ENCODE data around the gene EXOSC9.

The EXOSC9 gene

DNA sequence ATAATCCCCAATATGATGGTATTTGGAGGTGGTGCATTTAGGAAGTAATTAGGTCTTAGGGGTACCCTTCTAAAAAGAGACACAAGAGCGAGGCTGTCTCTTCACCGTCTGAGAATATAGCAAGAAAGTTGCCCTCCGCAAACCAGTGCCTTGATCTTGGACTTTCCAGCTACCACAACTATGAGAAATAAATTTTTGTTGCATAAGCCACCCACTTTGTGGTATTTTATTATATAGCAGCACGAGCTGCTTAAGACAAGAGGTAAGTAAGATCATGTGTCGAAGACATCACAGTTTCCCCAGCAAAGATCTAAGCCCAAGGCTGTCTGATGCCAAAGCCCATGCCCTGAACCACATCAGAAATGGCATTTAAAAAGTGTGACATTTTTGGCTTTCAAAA lies 9.6 kb upstream of the EXOSC9 start:
- no peaks in the 10 kb centered on the region for H3K9me3 ChIP-seq
- no peaks in the 10 kb centered on the region for H3K36me3 ChIP-seq
- peaks cover 41% of the 10 kb centered on the region for H3K27me3 ChIP-seq
- TF ChIP-seq, protein P1, sequence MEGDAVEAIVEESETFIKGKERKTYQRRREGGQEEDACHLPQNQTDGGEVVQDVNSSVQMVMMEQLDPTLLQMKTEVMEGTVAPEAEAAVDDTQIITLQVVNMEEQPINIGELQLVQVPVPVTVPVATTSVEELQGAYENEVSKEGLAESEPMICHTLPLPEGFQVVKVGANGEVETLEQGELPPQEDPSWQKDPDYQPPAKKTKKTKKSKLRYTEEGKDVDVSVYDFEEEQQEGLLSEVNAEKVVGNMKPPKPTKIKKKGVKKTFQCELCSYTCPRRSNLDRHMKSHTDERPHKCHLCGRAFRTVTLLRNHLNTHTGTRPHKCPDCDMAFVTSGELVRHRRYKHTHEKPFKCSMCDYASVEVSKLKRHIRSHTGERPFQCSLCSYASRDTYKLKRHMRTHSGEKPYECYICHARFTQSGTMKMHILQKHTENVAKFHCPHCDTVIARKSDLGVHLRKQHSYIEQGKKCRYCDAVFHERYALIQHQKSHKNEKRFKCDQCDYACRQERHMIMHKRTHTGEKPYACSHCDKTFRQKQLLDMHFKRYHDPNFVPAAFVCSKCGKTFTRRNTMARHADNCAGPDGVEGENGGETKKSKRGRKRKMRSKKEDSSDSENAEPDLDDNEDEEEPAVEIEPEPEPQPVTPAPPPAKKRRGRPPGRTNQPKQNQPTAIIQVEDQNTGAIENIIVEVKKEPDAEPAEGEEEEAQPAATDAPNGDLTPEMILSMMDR (IDR thresholded peaks at IDR 0.05; ENCODE audit: low read depth, low read length) = no peak
- H3K4me3 ChIP-seq (ENCODE audit: low read depth, low read length) = no peak overlapping the region
- no peaks in the 10 kb centered on the region for H3K4me1 ChIP-seq
- no peak for DNase-seq

DNA sequence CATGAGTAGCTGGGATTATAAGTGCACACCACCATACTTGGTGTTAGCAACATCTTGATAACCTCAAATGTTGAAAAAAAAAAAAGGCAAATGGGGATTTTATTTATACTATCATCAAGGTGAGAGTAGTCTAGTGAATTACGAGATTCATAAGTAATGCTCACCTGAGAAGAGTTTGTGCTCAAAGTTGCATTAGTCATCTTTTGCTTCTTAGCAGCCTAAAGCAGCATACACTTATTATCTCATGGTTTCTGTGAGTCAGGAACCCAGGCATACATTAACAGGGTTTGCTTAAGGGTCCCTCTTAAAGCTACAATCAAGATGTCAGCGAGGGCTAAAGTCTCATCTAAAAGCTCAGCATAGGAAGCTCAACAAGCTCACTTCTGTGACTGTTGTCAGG lies 8.2 kb upstream of the EXOSC9 start:
- no peak for DNase-seq
- TF ChIP-seq, protein P1 (IDR thresholded peaks at IDR 0.05; ENCODE audit: low read depth, low read length) = no peak
- H3K4me1 ChIP-seq = no peaks in the 10 kb centered on the region
- H3K27me3 ChIP-seq = peaks cover 39% of the 10 kb centered on the region
- H3K36me3 ChIP-seq = no peaks in the 10 kb centered on the region
- no peaks in the 10 kb centered on the region for H3K9me3 ChIP-seq
- no peak overlapping the region for H3K4me3 ChIP-seq (ENCODE audit: low read depth, low read length)

DNA sequence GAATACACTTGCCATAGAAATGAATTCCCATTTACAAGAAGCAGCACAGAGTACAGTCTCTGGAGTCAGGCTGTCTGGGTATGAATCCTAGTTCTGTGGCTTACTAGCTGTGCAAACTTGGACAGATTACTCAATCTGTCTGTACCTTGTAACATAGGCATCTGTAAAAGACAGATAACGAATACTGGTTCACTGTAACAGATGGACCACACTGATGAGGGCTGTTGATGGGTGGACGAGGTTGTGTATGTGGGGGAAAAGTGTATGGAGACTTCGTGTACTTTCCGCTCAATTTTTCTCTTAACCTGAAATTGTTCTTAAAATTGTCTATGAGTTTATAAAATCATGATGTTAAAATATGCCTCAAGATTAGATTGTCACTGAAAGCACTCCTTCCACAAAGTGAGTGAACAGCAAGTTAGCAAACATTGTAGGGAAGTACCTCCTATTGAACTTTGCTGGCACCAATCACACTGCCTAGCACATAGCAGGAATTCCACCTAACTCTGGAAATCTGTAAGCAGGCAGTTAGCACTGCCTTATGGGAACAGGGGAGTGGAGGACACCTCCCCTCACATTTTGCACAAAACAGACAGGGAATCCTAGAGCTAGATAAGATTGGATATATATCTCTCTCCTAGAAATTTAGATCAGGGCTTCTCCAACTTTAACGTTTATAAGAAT lies 6.5 kb upstream of the EXOSC9 start:
- Histone ChIP-seq H3K9me3 (no peaks in the 10 kb centered on the region), H3K4me3 (ENCODE audit: low read depth, low read length) (no peak overlapping the region), H3K27me3 (peaks cover 25% of the 10 kb centered on the region), H3K36me3 (no peaks in the 10 kb centered on the region), H3K4me1 (no peaks in the 10 kb centered on the region)
- DNase-seq = no peak
- TF ChIP-seq, protein P1 (IDR thresholded peaks at IDR 0.05; ENCODE audit: low read depth, low read length) = no peak

DNA sequence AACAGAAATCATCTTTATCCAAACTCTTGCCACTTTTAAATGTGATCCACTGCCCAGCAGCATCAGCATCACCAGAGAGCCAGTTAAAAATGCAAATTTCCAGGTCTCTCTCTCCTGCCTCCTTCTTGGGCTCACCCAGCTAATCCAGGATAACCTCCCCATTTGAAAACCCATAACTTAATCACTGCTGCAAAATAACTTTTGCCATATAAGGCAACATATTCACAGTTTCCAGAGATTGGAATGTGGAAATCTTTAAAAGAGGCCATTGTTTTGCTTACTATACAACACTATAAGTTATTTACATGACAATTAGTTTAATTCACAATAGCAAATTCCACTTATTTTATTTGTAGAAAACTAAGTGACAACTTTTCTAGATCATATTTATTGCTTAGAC lies 4.8 kb upstream of the EXOSC9 start:
- Histone ChIP-seq H3K9me3 (no peaks in the 10 kb centered on the region), H3K4me1 (no peaks in the 10 kb centered on the region), H3K4me3 (ENCODE audit: low read depth, low read length) (no peak overlapping the region), H3K27me3 (peaks cover 15% of the 10 kb centered on the region; the same call in 1 of the 2 replicates), H3K36me3 (no peaks in the 10 kb centered on the region)
- TF ChIP-seq, protein P1 (IDR thresholded peaks at IDR 0.05; ENCODE audit: low read depth, low read length) = no peak
- no peak for DNase-seq

DNA sequence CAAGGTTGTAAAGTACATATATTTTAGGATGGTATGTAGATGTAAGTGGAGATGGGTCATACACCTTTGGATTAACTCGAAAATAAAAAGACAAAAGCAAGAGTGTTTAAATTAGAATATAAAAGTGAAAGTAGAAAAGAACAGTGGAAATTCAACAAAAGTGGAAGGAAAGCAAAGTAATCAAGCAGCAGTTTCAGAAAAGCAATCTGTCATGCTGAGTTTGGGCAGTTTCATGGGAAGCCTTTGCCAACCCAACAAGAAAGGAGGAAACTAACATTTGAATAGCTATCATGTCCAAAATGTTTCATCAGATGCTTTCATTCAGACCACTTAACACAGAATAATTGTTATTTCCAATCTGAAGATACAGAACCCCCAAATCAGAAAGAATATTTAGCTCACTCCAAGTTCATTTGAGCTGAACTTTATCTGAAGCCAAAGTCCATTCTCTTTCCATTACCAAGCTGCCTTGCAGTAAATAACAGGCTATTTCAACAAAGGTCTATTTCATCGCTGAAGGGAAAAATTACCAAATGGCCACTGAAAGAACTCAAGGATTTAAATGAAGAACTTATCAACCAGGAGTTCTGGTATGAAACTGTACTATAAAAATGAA lies 1.8 kb upstream of the EXOSC9 start:
- peaks cover 19% of the 10 kb centered on the region for H3K36me3 ChIP-seq
- no peak for DNase-seq
- 0 out of 2 replicates have a peak, but pooled peaks cover 5% of the 10 kb centered on the region for H3K27me3 ChIP-seq
- H3K4me3 ChIP-seq (ENCODE audit: low read depth, low read length) = no peak overlapping the region
- TF ChIP-seq, protein P1 (IDR thresholded peaks at IDR 0.05; ENCODE audit: low read depth, low read length) = no peak
- H3K9me3 ChIP-seq = no peaks in the 10 kb centered on the region
- H3K4me1 ChIP-seq = no peaks in the 10 kb centered on the region

DNA sequence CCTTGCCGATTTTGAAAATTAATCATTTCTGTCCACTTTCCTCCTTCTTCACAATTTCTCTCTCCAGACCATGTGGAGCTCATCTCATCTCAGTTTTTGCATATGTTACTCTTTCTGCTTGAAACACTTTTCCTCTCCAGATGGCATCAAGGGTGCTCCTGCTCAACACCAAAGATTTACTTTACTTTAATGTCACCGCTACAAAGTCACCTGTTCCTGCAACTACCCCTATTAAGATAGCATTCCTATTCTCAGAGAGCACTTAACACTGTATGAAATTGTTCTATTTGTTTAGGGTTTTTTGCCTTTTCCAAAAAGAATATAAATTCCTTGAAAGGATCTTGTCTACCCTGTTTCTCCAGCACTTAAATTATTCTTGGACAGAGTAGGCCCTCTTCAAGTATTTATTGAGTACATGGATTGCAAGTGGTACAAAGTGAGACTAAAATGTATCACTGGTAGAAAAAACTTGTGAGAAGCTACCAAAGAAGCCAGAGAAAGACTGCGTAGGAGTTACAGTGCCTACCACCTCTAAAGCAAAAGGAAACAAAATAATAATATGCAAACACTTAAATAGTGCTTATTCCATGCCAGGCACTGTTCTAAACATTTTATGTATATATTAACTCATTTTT lies 1.1 kb upstream of the EXOSC9 start:
- TF ChIP-seq, protein P1 (IDR thresholded peaks at IDR 0.05; ENCODE audit: low read depth, low read length) = no peak
- no peak for DNase-seq
- Histone ChIP-seq H3K9me3 (no peaks in the 10 kb centered on the region), H3K36me3 (peaks cover 26% of the 10 kb centered on the region), H3K27me3 (no peaks in the 10 kb centered on the region), H3K4me1 (no peaks in the 10 kb centered on the region), H3K4me3 (ENCODE audit: low read depth, low read length) (no peak overlapping the region)
